Tibial nerve (tissue), 4 donors: ENCODE data around the gene NUDT22.

ENCODE experiments used
- EP300 ChIP-seq, 2 donors: sonication (generic); formaldehyde crosslinking; IDR thresholded peaks; one replicate each; pipeline ENCODE4 v1.6.1; 2017; ENCODE audit warnings: antibody characterized with exemption in 2 of 2, mild to moderate bottlenecking in 1 of 2
- POLR2A ChIP-seq, 2 donors: fragments of 450-650 bp; IDR thresholded peaks; one replicate each; pipeline ENCODE4 v1.6.1; 2017; ENCODE audit warnings: antibody characterized with exemption in 2 of 2, mild to moderate bottlenecking in 2 of 2, moderate library complexity in 2 of 2
- TF ChIP-seq, protein P1 (sequence below), 5 experiments: fragments of 200-600 bp in 3 of 5; fragments of 450-650 bp in 2 of 5; sonication (generic) in 3 of 5; IDR thresholded peaks; one replicate each; pipeline ENCODE4 v1.5.1; 2016 to 2019; ENCODE audit warnings: antibody characterized with exemption in 5 of 5, mild to moderate bottlenecking in 3 of 5, moderate library complexity in 2 of 5

DNA sequence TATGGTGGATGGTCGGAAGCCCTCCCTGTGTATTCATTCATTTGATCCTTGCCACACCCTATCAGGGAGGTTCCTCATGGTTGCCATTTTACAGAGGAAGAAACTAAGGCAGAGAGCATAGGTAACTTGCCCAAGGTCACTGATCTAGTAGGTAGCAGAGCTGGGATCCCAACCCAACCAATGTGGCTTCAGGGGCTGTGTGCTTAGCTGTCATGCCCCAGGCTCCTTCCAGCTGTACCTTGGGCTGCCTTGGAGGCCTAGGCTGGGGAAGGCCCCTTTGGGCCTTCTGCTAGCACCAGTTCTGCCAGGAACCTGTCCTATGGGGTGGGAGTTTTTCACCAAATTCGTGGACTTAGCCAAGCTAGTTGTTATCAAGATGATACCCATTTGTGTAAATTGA is 49.8 kb downstream of the NUDT22 start:
- TF ChIP-seq, protein P1, sequence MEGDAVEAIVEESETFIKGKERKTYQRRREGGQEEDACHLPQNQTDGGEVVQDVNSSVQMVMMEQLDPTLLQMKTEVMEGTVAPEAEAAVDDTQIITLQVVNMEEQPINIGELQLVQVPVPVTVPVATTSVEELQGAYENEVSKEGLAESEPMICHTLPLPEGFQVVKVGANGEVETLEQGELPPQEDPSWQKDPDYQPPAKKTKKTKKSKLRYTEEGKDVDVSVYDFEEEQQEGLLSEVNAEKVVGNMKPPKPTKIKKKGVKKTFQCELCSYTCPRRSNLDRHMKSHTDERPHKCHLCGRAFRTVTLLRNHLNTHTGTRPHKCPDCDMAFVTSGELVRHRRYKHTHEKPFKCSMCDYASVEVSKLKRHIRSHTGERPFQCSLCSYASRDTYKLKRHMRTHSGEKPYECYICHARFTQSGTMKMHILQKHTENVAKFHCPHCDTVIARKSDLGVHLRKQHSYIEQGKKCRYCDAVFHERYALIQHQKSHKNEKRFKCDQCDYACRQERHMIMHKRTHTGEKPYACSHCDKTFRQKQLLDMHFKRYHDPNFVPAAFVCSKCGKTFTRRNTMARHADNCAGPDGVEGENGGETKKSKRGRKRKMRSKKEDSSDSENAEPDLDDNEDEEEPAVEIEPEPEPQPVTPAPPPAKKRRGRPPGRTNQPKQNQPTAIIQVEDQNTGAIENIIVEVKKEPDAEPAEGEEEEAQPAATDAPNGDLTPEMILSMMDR (IDR thresholded peaks at IDR 0.05) = no peak
- TF ChIP-seq POLR2A (IDR thresholded peaks at IDR 0.05) (no peak), EP300 (IDR thresholded peaks at IDR 0.05) (no peak)
